Body of pancreas (tissue), 4 donors: ENCODE measurements around the gene TIMM22. TPM values are rescaled to one million over a fixed set of nuclear protein-coding genes. Genes with fewer than 3 reads are reported as not detected.

Experiments used
- ATAC-seq: fragments of 150-250 bp; one replicate; pipeline ENCODE4 v1.9.1; 2016
- DNase-seq, 4 donors: peaks; one replicate each; pipeline ENCODE4 v3.0.0-alpha.2; 2019
- H3K27ac ChIP-seq, 4 donors: fragments of 200-600 bp; sonication (generic); 1 replicate in 3 of 4; 2 replicates in 1 of 4; pipeline versions ENCODE4 v1.5.1 to v1.6.1; 2016 to 2019; ENCODE audit warnings: mild to moderate bottlenecking in 1 of 4, mixed read lengths in 1 of 4, moderate library complexity in 1 of 4
- H3K27me3 ChIP-seq, 2 donors: fragments of 200-600 bp; sonication (generic); one replicate each; pipeline ENCODE4 v1.6.0; 2016; ENCODE audit warnings: mild to moderate bottlenecking in 1 of 2
- H3K36me3 ChIP-seq, 2 donors: fragments of 200-600 bp; sonication (generic); replicated peaks in 1 of 2; 2 replicates each; pipeline ENCODE4 v1.5.1; 2016; ENCODE audit warnings: low read depth in 2 of 2; ENCODE audit not compliant: insufficient read depth in 1 of 2
- H3K4me1 ChIP-seq: fragments of 200-600 bp; sonication (generic); one replicate; pipeline ENCODE4 v1.6.0; 2016
- H3K4me3 ChIP-seq, 2 donors: fragments of 200-600 bp; sonication (generic); 1 replicate in 1 of 2; 2 replicates in 1 of 2; pipeline ENCODE4 v1.5.1; 2016 to 2019
- H3K9me3 ChIP-seq, 3 donors: fragments of 200-600 bp; sonication (generic); 1 replicate in 2 of 3; 2 replicates in 1 of 3; pipeline ENCODE4 v1.5.1; 2016
- POLR2A ChIP-seq, 3 donors: fragments of 450-650 bp; IDR thresholded peaks; one replicate each; pipeline ENCODE4 v1.6.1; 2016; ENCODE audit warnings: antibody characterized with exemption in 3 of 3, mild to moderate bottlenecking in 2 of 3
- WGBS, 2 donors: methylation state at CpG; one replicate each; pipeline ENCODE4 v1.1.5; 2017; 5-methylcytosine and 5-hydroxymethylcytosine counted together
- intact Hi-C: fragments of 100-400 bp; cut with DNase I; formaldehyde crosslinking; loops from one replicate; pipeline ENCODE4 v1.15.1; 2023
- total RNA-seq, 2 donors: library from RNA; depleted of rRNA; stranded (reverse); fragments of >200 nt; gene quantifications; one replicate each; pipeline ENCODE4 v1.1.0, GENCODE V29; 2016
- TF ChIP-seq, protein P1 (sequence below), 7 experiments: fragments of 450-650 bp in 4 of 7; fragments of 200-600 bp in 3 of 7; sonication (generic) in 3 of 7; IDR thresholded peaks; one replicate each; pipeline ENCODE4 v1.5.1; 2016 to 2019; ENCODE audit warnings: antibody characterized with exemption in 7 of 7

The TIMM22 gene
- total RNA-seq, 2 donors from 2014 or later: 4.3 to 9.3 TPM

DNA sequence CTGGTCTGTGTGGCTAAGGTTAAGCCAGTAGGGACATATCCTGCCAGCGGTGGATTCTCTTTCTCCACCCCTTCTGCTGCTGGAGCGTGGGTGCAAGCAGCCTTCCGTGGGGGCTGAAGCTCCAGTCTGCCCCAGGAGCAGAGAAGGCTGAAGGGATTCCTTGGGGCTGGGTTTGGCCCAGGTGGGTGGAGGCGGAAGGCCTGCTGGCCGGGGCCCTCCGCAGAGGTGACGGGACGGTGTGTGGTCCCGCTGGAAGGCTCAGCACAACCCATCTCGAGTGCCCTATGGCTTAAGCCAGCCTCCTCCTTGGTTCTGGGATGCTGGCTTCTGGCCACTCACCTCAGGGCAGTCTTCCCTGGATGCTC, 13.1 kb downstream of the TIMM22 start:
- ATAC-seq: no peak
- Histone ChIP-seq H3K4me3 (no peak overlapping the region), H3K9me3 (no peaks in the 10 kb centered on the region), H3K27me3 (no peaks in the 10 kb centered on the region), H3K27ac (no peak overlapping the region), H3K4me1 (peaks cover 15% of the 10 kb centered on the region), H3K36me3 (no peaks in the 10 kb centered on the region)
- no peak for TF ChIP-seq POLR2A (IDR thresholded peaks at IDR 0.05)
- TF ChIP-seq, protein P1, sequence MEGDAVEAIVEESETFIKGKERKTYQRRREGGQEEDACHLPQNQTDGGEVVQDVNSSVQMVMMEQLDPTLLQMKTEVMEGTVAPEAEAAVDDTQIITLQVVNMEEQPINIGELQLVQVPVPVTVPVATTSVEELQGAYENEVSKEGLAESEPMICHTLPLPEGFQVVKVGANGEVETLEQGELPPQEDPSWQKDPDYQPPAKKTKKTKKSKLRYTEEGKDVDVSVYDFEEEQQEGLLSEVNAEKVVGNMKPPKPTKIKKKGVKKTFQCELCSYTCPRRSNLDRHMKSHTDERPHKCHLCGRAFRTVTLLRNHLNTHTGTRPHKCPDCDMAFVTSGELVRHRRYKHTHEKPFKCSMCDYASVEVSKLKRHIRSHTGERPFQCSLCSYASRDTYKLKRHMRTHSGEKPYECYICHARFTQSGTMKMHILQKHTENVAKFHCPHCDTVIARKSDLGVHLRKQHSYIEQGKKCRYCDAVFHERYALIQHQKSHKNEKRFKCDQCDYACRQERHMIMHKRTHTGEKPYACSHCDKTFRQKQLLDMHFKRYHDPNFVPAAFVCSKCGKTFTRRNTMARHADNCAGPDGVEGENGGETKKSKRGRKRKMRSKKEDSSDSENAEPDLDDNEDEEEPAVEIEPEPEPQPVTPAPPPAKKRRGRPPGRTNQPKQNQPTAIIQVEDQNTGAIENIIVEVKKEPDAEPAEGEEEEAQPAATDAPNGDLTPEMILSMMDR (IDR thresholded peaks at IDR 0.05): no peak
- intact Hi-C loops: no loop called here
- no peak for DNase-seq
- 92% methylated on average over 10 of the region's 10 CpGs; no CpG with 5 or more reads in 1 of the 2 donors for WGBS, 2 donors

DNA sequence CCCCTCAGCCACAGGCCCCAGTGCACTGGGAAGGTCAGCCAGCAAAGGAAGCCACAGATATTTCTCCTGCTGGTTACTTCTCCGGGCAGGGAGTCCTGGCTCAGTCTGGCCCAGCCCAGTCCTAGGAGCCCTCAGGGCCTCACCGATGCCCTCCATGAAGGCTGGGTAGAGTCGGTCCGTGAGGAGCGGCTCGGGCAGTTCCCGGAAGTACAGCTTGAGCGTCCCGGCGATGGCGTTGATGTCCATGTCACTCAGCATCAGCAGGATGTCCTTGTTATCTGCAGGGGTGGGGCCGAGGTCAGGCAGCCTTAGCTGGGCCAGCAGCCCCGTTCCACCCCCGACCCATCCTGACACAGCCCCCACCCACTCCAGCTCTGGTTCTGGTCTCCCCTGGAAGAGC, 13.7 kb downstream of the TIMM22 start:
- DNase-seq (no peak), ATAC-seq (no peak)
- TF ChIP-seq POLR2A (IDR thresholded peaks at IDR 0.05): no peak
- TF ChIP-seq, protein P1 (IDR thresholded peaks at IDR 0.05): no peak
- intact Hi-C loops: no loop called here
- Histone ChIP-seq H3K9me3 (no peaks in the 10 kb centered on the region), H3K4me1 (peaks cover 11% of the 10 kb centered on the region), H3K4me3 (no peak overlapping the region), H3K27ac (no peak overlapping the region), H3K36me3 (no peaks in the 10 kb centered on the region), H3K27me3 (no peaks in the 10 kb centered on the region)
- 68% methylated on average over 12 of the region's 14 CpGs; no CpG with 5 or more reads in 1 of the 2 donors for WGBS, 2 donors

DNA sequence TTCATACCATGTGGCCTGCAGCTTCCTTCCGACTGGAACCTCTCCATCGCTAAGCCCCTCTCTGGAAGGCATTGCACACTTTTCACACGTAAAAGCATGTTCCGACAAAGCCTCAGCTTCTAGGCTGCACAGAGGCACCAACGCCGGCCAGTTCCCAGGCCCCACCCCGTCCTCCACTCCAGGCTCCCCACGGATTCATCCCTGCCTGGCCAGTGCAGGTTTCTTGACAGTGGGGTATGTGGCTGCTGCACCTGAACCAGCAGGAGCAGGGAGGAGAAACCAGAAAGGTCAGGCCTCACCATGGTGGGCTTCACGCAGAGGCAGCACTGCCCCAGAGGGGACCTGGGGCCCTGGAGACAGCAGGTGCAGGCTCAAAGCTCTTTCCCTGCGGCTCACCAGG, 14.2 kb downstream of the TIMM22 start:
- Histone ChIP-seq H3K27ac (no peak overlapping the region), H3K27me3 (no peaks in the 10 kb centered on the region), H3K9me3 (no peaks in the 10 kb centered on the region), H3K4me3 (no peak overlapping the region), H3K4me1 (peaks cover 5% of the 10 kb centered on the region), H3K36me3 (no peaks in the 10 kb centered on the region)
- DNase-seq: no peak
- no peak for TF ChIP-seq POLR2A (IDR thresholded peaks at IDR 0.05)
- TF ChIP-seq, protein P1 (IDR thresholded peaks at IDR 0.05): no peak
- ATAC-seq: no peak
- intact Hi-C loops: no loop called here
- whole genome bisulfite sequencing, 2 donors: 76% methylated on average over 4 to 10 of the region's 10 CpGs

DNA sequence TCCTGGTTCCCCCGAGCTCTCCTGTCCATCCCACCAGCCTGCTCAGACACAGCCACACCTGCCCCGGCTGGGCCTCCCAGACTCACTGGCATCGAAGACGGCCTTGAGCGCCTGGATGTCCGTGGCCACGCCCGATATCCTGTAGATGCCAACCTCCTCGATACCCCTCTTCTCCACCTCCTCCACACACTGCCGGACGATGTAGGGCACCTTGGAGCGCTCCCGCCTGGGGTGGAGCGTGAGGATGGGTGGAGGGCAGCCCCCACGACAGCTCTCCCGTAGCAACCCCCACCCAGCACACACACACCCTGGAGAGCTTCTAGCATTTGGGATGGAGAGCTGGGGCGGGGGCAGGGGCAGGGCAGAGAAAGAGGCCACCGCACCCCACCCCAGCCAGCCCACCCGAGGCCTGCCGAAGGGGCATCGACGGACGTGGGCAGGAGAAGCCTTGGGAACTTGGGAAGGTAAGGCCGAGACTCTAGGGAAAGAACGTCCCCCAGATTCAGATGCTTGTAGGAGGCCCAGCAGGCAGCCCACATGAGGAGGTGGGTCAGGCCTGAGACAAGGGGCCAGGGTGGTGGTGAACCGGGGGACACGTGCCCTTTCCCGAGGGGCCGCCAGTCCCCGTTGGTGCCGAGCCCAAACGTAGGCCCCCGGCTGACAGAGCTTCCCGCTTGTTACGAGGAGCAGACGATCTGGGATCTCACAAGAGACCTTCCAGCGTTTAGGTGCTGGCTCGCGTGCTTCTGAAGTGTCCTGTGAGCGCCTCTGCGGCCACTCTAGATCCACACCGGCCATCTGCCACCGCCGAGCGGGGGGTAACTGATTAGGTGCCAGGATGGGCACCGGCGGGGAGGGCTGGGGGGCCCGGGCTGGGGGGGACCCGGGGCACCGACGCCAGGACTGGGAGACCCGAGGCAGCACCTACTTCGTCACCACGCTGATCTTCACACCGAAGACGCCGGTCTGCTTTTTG, 15.1 kb downstream of the TIMM22 start:
- ATAC-seq (peak; percentile 13), DNase-seq (no peak)
- no peaks in the 10 kb centered on the region for H3K9me3 ChIP-seq
- no peaks in the 10 kb centered on the region for H3K4me1 ChIP-seq
- TF ChIP-seq POLR2A (IDR thresholded peaks at IDR 0.05): no peak
- TF ChIP-seq, protein P1 (IDR thresholded peaks at IDR 0.05): no peak
- WGBS, 2 donors: 68 to 75% methylated on average over 14 to 57 of the region's 57 CpGs
- intact Hi-C loops: no loop called here
- no peak overlapping the region for H3K4me3 ChIP-seq
- H3K27ac ChIP-seq: no peak overlapping the region
- no peaks in the 10 kb centered on the region for H3K36me3 ChIP-seq
- H3K27me3 ChIP-seq: no peaks in the 10 kb centered on the region
